ENCODE measurements around the gene KIAA1958. TPM values are rescaled to one million over a fixed set of nuclear protein-coding genes. Genes with fewer than 3 reads are reported as not detected.

Gene KIAA1958
- total and polyA plus RNA-seq, 8 donors, result 1.4 to 11.8 (median 5.6) TPM

- DNase-seq (no peak), ATAC-seq (no peak), FAIRE-seq (no peak)
- WGBS, 2 donors, result 95 to 96% methylated on average over 3 of the region's 3 CpGs
- TF ChIP-seq CTCF (IDR thresholded peaks at IDR 0.05), result no peak
- no peaks in the 10 kb centered on the region for H3K4me1 ChIP-seq
- H3K36me3 ChIP-seq, result no peaks in the 10 kb centered on the region
- intact Hi-C loops (cut with DNase I), result no loop called here
- no peak overlapping the region for H3K27ac ChIP-seq
- no peaks in the 10 kb centered on the region for H3K9me3 ChIP-seq
- no peaks in the 10 kb centered on the region for H3K27me3 ChIP-seq
- H3K4me3 ChIP-seq, result no peak overlapping the region
These were observed 155.5 kb downstream of the KIAA1958 start for GRCh38 chr9:112642126-112642525.

GRCh38 chr9:112647596-112647995 is 161.0 kb downstream of the KIAA1958 start:
- H3K27ac ChIP-seq, result no peak overlapping the region
- FAIRE-seq (no peak), ATAC-seq (no peak), DNase-seq (no peak)
- no peak for TF ChIP-seq CTCF (IDR thresholded peaks at IDR 0.05)
- H3K4me1 ChIP-seq, result no peaks in the 10 kb centered on the region
- H3K36me3 ChIP-seq, result no peaks in the 10 kb centered on the region
- no peaks in the 10 kb centered on the region for H3K27me3 ChIP-seq
- 99 to 100% methylated on average over 3 of the region's 3 CpGs for WGBS, 2 donors
- H3K9me3 ChIP-seq, result no peaks in the 10 kb centered on the region
- intact Hi-C loops (cut with DNase I), result no loop called here
- H3K4me3 ChIP-seq, result no peak overlapping the region

GRCh38 chr9:112648624-112649023 is 162.0 kb downstream of the KIAA1958 start:
- Histone ChIP-seq H3K27me3 (no peaks in the 10 kb centered on the region), H3K27ac (no peak overlapping the region), H3K36me3 (no peaks in the 10 kb centered on the region), H3K4me3 (no peak overlapping the region), H3K9me3 (no peaks in the 10 kb centered on the region), H3K4me1 (no peaks in the 10 kb centered on the region)
- no peak for DNase-seq
- 93 to 100% methylated on average over 1 of the region's 1 CpG for WGBS, 2 donors
- TF ChIP-seq CTCF (IDR thresholded peaks at IDR 0.05), result no peak
- intact Hi-C loops (cut with DNase I), result no loop called here
- ATAC-seq, result no peak
- FAIRE-seq, result no peak

GRCh38 chr9:112654282-112654681 is 167.7 kb downstream of the KIAA1958 start:
- H3K4me3 ChIP-seq, result no peak overlapping the region
- no peak for FAIRE-seq
- H3K27me3 ChIP-seq, result no peaks in the 10 kb centered on the region
- no peaks in the 10 kb centered on the region for H3K4me1 ChIP-seq
- ATAC-seq, result no peak
- no peak for DNase-seq
- TF ChIP-seq CTCF (IDR thresholded peaks at IDR 0.05), result no peak
- H3K27ac ChIP-seq, result no peak overlapping the region
- intact Hi-C loops (cut with DNase I), result no loop called here
- H3K9me3 ChIP-seq, result no peaks in the 10 kb centered on the region
- WGBS, 2 donors, result 93 to 97% methylated on average over 5 of the region's 5 CpGs
- no peaks in the 10 kb centered on the region for H3K36me3 ChIP-seq

- no peak for DNase-seq
- Histone ChIP-seq H3K27me3 (no peaks in the 10 kb centered on the region), H3K27ac (peak overlapping the region in 1 of 4 donors; percentile 19), H3K36me3 (peaks cover 0 to 5% (median 0%) of the 10 kb centered on the region in 3 donors), H3K9me3 (no peaks in the 10 kb centered on the region), H3K4me3 (no peak overlapping the region), H3K4me1 (no peaks in the 10 kb centered on the region)
- peak in 3 of 4 donors; percentile 65 to 95 (median 78) for ATAC-seq
- intact Hi-C loops (cut with DNase I), result no loop called here
- WGBS, 2 donors, result 29 to 36% methylated on average over 3 of the region's 3 CpGs
- no peak for TF ChIP-seq CTCF (IDR thresholded peaks at IDR 0.05)
- no peak for FAIRE-seq
These were observed 169.0 kb downstream of the KIAA1958 start for GRCh38 chr9:112655668-112656067.
